Loucy (cell line): ENCODE measurements around the gene NCLN.

Source experiments
- EZH2phosphoT487 ChIP-seq: fragments of 200-600 bp; IDR thresholded peaks from 2 replicates; pipeline ENCODE4 v1.6.1; 2018; ENCODE audit warnings: antibody characterized with exemption, mild to moderate bottlenecking, moderate library complexity, borderline replicate concordance
- TF ChIP-seq, protein P1 (sequence below): fragments of 200-600 bp; sonication (generic); conservative IDR thresholded peaks from 2 replicates; pipeline ENCODE4 v1.5.1; 2014; ENCODE audit warnings: mild to moderate bottlenecking, antibody characterized with exemption, low read length

DNA sequence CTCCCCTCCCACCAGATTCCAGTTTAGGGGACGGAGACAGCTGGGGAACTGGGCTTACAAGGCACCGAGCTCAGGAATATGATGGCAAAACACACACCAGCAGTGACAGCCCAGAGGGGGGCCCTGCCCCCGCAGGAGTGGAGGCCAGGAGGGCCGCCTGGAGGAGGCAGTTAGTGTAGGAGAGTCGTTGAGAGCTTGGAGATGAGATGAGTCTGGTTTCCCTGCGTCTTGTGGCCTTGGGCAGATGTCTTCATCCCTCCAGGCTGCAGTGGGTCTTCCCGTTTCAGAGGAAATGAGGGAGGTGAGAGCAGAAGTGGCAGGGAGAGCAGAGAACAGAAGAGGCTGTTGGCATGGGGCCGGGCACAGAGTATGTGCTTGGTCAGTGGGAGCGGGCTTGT is 43.6 kb downstream of the NCLN start:
- TF ChIP-seq, protein P1, sequence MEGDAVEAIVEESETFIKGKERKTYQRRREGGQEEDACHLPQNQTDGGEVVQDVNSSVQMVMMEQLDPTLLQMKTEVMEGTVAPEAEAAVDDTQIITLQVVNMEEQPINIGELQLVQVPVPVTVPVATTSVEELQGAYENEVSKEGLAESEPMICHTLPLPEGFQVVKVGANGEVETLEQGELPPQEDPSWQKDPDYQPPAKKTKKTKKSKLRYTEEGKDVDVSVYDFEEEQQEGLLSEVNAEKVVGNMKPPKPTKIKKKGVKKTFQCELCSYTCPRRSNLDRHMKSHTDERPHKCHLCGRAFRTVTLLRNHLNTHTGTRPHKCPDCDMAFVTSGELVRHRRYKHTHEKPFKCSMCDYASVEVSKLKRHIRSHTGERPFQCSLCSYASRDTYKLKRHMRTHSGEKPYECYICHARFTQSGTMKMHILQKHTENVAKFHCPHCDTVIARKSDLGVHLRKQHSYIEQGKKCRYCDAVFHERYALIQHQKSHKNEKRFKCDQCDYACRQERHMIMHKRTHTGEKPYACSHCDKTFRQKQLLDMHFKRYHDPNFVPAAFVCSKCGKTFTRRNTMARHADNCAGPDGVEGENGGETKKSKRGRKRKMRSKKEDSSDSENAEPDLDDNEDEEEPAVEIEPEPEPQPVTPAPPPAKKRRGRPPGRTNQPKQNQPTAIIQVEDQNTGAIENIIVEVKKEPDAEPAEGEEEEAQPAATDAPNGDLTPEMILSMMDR, result no peak
- TF ChIP-seq EZH2phosphoT487, result no peak
